ENCODE measurements around the gene STK32B. TPM values are rescaled to one million over a fixed set of nuclear protein-coding genes. Genes with fewer than 3 reads are reported as not detected.

STK32B gene
- total RNA-seq, 1 donor from 2014 or later = not detected

DNA sequence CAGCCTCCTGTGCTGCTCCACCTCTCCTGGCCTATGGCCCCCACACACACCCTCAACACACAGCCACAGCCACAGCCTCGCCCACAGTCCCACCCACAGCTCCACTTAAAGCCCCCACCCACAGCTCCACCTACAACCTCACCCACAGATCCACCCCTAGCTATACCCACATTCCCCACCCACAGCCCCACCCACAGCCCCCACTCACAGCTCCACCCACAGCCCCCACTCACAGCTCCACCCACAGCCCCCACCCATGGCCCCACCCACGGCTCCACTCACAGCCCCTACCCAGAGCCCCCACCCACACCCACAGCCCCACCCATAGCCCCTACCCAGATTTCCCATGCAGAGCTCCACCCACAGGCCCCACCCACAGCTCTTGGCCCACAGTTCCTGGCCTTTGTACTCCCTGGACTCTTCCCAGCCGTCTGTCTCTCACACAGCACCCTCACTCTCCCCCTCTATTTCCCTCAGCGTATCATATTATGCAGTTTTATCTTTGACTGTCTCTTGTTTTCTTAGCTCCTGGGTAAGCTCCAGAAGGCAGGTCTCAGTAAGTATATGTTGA lies 334.5 kb downstream of the STK32B start:
- H3K27me3 Mint-ChIP-seq (ENCODE audit: insufficient read depth) = no peaks in the 10 kb centered on the region
- intact Hi-C loops (cut with micrococcal nuclease) = no loop called here
- H3K4me3 Mint-ChIP-seq = no peak overlapping the region
- DNase-seq (ENCODE audit: low spot score) = no peak
- H3K4me1 Mint-ChIP-seq (ENCODE audit: low read depth) = no peaks in the 10 kb centered on the region
- no peaks in the 10 kb centered on the region for H3K36me3 Mint-ChIP-seq (ENCODE audit: low read depth)
- no peaks in the 10 kb centered on the region for H3K9me3 Mint-ChIP-seq
- H3K27ac Mint-ChIP-seq = no peak overlapping the region

DNA sequence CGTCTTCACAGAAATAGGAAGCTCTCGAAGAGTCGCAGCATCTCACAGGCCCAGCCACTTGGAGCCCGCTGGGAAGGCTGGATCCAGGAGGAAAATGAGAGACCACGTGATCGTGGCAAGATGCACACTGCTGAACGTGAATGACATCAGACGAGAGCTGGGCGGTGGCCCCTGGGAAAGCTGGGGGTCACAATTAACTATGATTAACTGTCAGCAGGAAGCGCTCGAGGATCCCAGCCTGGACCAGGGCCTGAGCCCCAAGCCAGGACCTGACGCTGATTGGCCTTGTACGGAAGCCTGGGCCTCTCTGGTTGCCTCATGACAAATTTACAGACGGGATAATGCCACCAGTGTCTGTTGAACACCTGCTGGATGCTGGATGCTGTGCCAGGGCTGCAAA lies 335.6 kb downstream of the STK32B start:
- Mint-ChIP-seq H3K9me3 (no peaks in the 10 kb centered on the region), H3K27me3 (ENCODE audit: insufficient read depth) (no peaks in the 10 kb centered on the region), H3K27ac (no peak overlapping the region), H3K4me1 (ENCODE audit: low read depth) (no peaks in the 10 kb centered on the region), H3K4me3 (no peak overlapping the region), H3K36me3 (ENCODE audit: low read depth) (no peaks in the 10 kb centered on the region)
- intact Hi-C loops (cut with micrococcal nuclease) = no loop called here
- DNase-seq (ENCODE audit: low spot score) = no peak

DNA sequence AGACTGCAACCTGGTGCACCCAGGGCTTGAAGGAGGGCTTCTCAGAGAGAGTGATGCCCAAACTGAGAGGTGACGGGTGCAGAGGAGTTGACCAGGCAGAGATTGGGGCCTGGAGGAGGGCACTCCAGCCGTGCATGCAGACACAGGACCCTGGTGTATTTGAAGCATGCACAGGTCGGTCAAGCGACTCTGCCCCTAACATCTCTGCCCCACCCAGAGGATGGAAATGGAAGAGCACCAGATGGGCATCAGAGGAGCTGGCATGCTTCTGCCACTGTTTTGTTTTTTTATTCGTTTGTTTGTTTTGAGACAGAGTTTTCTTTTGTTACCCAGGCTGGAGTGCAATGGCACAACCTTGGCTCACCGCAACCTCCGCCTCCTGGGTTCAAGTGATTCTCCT lies 336.2 kb downstream of the STK32B start:
- Mint-ChIP-seq H3K9me3 (no peaks in the 10 kb centered on the region), H3K36me3 (ENCODE audit: low read depth) (no peaks in the 10 kb centered on the region), H3K4me1 (ENCODE audit: low read depth) (no peaks in the 10 kb centered on the region), H3K27ac (no peak overlapping the region), H3K4me3 (no peak overlapping the region), H3K27me3 (ENCODE audit: insufficient read depth) (no peaks in the 10 kb centered on the region)
- intact Hi-C loops (cut with micrococcal nuclease) = no loop called here
- DNase-seq (ENCODE audit: low spot score) = no peak

DNA sequence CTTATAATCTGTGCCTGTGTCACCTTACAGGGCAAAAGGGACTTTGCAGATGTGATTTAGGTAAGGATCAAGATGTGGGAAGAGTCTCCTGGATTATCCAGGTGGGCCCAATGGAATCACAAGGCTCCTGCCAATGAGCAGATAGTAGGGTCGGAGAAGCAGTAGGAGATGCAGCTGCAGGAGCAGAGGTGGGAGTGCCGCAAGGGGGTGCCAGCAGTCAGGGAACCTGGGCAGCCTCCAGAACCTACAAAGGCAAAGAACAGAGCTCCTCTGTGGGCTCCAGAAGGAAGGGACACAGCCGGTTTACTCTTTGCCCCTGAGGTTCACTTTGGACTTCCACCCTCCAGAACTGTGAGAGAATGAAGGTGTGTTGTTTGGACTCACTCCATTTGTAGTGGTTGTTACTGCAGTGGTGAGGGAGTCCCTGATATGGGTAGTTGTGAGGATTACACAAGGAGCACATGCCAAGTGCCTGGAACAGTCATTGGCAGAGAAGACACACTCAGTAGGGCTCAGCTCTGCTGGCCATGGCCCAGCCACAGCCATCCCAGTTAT lies 338.6 kb downstream of the STK32B start:
- no peaks in the 10 kb centered on the region for H3K4me1 Mint-ChIP-seq (ENCODE audit: low read depth)
- no peak overlapping the region for H3K4me3 Mint-ChIP-seq

DNA sequence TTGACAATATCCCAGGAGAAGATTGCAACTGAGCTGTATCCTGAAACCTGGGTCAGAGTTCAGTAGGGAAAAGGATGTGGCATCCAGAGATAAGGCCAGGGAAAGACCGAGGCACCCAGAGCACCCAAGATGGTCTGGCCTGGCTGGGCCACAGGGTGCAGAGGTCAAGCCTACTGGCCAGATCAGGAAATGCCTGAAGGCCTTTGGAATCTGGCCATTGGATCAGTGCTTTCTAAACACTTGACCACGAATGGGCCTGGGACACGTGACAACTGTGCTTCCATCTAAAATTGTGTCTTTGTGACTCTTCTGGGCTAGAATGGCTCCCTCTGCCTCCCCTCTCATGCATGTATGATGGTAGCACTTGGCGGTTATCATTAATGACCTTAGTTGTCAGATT lies 340.2 kb downstream of the STK32B start:
- Mint-ChIP-seq H3K27ac (no peak overlapping the region), H3K36me3 (ENCODE audit: low read depth) (no peaks in the 10 kb centered on the region), H3K4me3 (no peak overlapping the region), H3K27me3 (ENCODE audit: insufficient read depth) (no peaks in the 10 kb centered on the region), H3K4me1 (ENCODE audit: low read depth) (no peaks in the 10 kb centered on the region), H3K9me3 (no peaks in the 10 kb centered on the region)
- no peak for DNase-seq (ENCODE audit: low spot score)
- intact Hi-C loops (cut with micrococcal nuclease) = no loop called here

More for the DNA sequence above, 338.6 kb downstream of the STK32B start:
- no peaks in the 10 kb centered on the region for H3K36me3 Mint-ChIP-seq (ENCODE audit: low read depth)
- no peak for DNase-seq (ENCODE audit: low spot score)
- H3K27me3 Mint-ChIP-seq (ENCODE audit: insufficient read depth) = no peaks in the 10 kb centered on the region
- H3K27ac Mint-ChIP-seq = no peak overlapping the region
- no peaks in the 10 kb centered on the region for H3K9me3 Mint-ChIP-seq
- intact Hi-C loops (cut with micrococcal nuclease) = no loop called here

- H3K27ac Mint-ChIP-seq = no peak overlapping the region
- intact Hi-C loops (cut with micrococcal nuclease) = no loop called here
- no peak overlapping the region for H3K4me3 Mint-ChIP-seq
- H3K9me3 Mint-ChIP-seq = no peaks in the 10 kb centered on the region
- H3K36me3 Mint-ChIP-seq (ENCODE audit: low read depth) = no peaks in the 10 kb centered on the region
- H3K4me1 Mint-ChIP-seq (ENCODE audit: low read depth) = no peaks in the 10 kb centered on the region
- no peak for DNase-seq (ENCODE audit: low spot score)
- no peaks in the 10 kb centered on the region for H3K27me3 Mint-ChIP-seq (ENCODE audit: insufficient read depth)
These were observed 342.7 kb downstream of the STK32B start for GRCh38 chr4:5393911-5394513.

GRCh38 chr4:5395781-5396180 lies 344.5 kb downstream of the STK32B start:
- no peak overlapping the region for H3K27ac Mint-ChIP-seq
- no peaks in the 10 kb centered on the region for H3K36me3 Mint-ChIP-seq (ENCODE audit: low read depth)
- H3K4me3 Mint-ChIP-seq = no peak overlapping the region
- H3K9me3 Mint-ChIP-seq = no peaks in the 10 kb centered on the region
- no peaks in the 10 kb centered on the region for H3K4me1 Mint-ChIP-seq (ENCODE audit: low read depth)
- intact Hi-C loops (cut with micrococcal nuclease) = no loop called here
- H3K27me3 Mint-ChIP-seq (ENCODE audit: insufficient read depth) = no peaks in the 10 kb centered on the region
- DNase-seq (ENCODE audit: low spot score) = no peak

DNA sequence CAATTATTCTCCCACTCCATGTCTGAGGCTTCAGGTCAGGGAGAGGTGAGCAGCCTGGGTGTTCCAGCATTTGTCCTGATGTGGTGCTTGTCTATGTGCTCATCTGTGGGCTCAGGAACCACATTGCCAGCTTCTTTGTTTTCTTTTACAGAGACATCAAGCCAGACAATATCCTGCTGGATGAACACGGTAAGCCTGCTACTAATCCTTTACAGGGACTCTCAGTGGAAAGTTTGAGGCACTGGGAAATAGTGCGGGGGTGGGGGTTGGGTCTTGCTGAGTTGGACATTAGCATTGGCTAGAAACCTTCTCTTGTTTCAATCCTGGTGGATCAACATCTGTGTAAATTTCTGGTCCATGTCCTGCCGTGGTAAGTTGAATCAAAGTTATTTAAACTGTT lies 346.8 kb downstream of the STK32B start:
- Mint-ChIP-seq H3K9me3 (peaks cover 4% of the 10 kb centered on the region), H3K36me3 (ENCODE audit: low read depth) (no peaks in the 10 kb centered on the region), H3K4me1 (ENCODE audit: low read depth) (no peaks in the 10 kb centered on the region), H3K27me3 (ENCODE audit: insufficient read depth) (no peaks in the 10 kb centered on the region), H3K4me3 (no peak overlapping the region), H3K27ac (no peak overlapping the region)
- no peak for DNase-seq (ENCODE audit: low spot score)
- intact Hi-C loops (cut with micrococcal nuclease) = no loop called here

DNA sequence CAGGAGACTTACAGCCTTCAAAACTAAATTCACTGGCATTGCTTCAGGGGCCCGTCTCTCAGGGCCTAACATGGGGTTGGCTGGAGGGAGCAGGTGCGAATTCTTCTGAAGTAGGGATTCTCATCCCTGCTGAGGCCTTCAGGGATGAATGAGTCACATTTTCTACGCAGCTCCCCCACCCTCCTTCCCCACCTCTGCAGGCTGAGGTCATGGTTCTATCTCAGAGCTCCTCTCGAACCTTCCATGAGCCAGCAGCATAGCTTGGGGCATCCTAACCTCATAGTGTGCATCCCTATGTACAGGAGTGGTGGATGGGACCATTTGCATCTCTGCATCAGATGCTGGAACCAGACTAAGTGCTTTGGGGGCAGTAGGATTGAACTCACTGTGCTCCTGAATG lies 347.8 kb downstream of the STK32B start:
- H3K9me3 Mint-ChIP-seq = peaks cover 9% of the 10 kb centered on the region
- no peak overlapping the region for H3K27ac Mint-ChIP-seq
- intact Hi-C loops (cut with micrococcal nuclease) = no loop called here
- H3K36me3 Mint-ChIP-seq (ENCODE audit: low read depth) = no peaks in the 10 kb centered on the region
- H3K27me3 Mint-ChIP-seq (ENCODE audit: insufficient read depth) = no peaks in the 10 kb centered on the region
- DNase-seq (ENCODE audit: low spot score) = no peak
- no peak overlapping the region for H3K4me3 Mint-ChIP-seq
- H3K4me1 Mint-ChIP-seq (ENCODE audit: low read depth) = no peaks in the 10 kb centered on the region

DNA sequence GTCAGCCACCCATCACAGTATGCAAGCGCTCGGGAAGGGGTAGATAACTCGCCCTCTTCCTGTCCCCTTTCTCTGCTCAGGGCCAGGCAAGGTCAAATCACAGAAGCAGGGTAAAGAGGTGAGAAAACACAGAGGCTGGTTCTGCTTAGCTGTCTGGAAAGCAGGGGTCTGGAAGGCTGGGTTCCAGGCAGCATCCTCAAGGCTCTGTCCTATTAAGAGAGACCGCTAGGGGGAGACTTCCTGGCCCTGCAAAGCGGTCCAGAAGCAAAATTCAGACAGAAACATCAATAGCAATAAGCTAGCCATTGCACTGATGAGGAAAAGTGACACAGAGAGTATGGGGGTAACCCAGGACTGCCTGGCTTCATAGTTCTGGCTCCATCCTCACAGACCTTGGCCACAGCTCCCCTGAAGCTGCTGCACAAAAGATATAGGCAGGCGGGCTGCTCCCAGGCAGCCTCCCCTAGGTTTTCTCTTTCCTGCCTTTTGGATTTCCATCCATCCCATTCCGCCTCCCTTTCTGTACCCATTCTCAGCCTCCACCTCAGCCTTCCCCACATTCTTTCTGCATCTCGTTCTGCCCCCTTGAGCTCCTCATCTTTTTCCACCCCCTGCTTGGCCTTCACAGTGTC lies 348.6 kb downstream of the STK32B start:
- Mint-ChIP-seq H3K27ac (no peak overlapping the region), H3K4me3 (no peak overlapping the region), H3K36me3 (ENCODE audit: low read depth) (no peaks in the 10 kb centered on the region), H3K27me3 (ENCODE audit: insufficient read depth) (no peaks in the 10 kb centered on the region), H3K9me3 (peaks cover 9% of the 10 kb centered on the region), H3K4me1 (ENCODE audit: low read depth) (no peaks in the 10 kb centered on the region)
- intact Hi-C loops (cut with micrococcal nuclease) = no loop called here
- no peak for DNase-seq (ENCODE audit: low spot score)

DNA sequence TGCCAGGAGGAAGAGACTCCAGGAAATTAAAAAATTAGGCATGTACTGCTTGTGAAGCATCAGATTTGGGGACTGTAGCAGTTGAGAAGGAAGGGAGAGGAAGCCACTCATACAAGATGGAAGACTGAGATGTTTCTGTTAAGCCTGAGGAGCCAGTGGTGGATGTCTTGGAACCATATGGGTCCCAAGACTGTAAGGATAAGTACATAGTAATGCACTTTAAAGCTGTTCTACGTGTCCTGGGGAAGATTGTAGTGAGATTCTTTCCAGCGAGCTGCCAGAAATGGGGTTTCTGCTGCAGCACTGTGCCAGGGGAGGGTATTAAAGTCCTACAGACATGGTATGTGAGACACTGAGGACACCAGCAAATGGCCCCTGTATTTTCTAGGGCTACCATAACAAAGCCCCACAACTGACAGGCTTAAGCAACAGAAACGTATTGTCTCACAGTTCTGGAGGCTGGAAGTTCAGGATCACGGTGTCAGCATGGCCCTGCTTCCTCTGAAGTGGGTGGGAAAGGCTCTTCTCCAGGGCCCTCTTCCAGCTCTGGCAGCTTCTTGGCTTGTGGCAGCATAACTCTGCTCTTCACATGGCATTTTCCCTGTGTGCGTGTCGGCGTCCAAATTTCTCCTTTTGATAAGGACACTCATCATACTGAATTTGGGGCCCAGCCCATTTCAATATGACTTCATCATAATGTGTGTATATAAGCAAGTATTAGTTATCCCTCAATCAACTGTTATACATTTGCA lies 352.6 kb downstream of the STK32B start:
- no peaks in the 10 kb centered on the region for H3K4me1 Mint-ChIP-seq (ENCODE audit: low read depth)
- no peaks in the 10 kb centered on the region for H3K36me3 Mint-ChIP-seq (ENCODE audit: low read depth)
- no peak for DNase-seq (ENCODE audit: low spot score)
- peaks cover 25% of the 10 kb centered on the region for H3K9me3 Mint-ChIP-seq
- no peaks in the 10 kb centered on the region for H3K27me3 Mint-ChIP-seq (ENCODE audit: insufficient read depth)
- no peak overlapping the region for H3K27ac Mint-ChIP-seq
- intact Hi-C loops (cut with micrococcal nuclease) = no loop called here
- H3K4me3 Mint-ChIP-seq = no peak overlapping the region

- no peaks in the 10 kb centered on the region for H3K27me3 Mint-ChIP-seq (ENCODE audit: insufficient read depth)
- peaks cover 17% of the 10 kb centered on the region for H3K9me3 Mint-ChIP-seq
- H3K4me1 Mint-ChIP-seq (ENCODE audit: low read depth) = no peaks in the 10 kb centered on the region
- H3K27ac Mint-ChIP-seq = no peak overlapping the region
- H3K4me3 Mint-ChIP-seq = no peak overlapping the region
- no peaks in the 10 kb centered on the region for H3K36me3 Mint-ChIP-seq (ENCODE audit: low read depth)
- DNase-seq (ENCODE audit: low spot score) = no peak
- intact Hi-C loops (cut with micrococcal nuclease) = no loop called here
These were observed 358.0 kb downstream of the STK32B start for GRCh38 chr4:5409237-5409636.
